Tibial artery (tissue), 4 donors: ENCODE results near the gene SH3D21.

Experiments used
- DNase-seq, 2 donors: peaks; one replicate each; pipeline ENCODE4 v3.0.0-alpha.2; 2019
- H3K27ac ChIP-seq, 2 donors: fragments of 200-600 bp; sonication (generic) in 1 of 2; 1 replicate in 1 of 2; 2 replicates in 1 of 2; pipeline ENCODE4 v1.5.1; 2018 to 2019; ENCODE audit warnings: mild to moderate bottlenecking in 1 of 2
- H3K27me3 ChIP-seq, 2 donors: fragments of 200-600 bp; sonication (generic) in 1 of 2; one replicate each; pipeline versions ENCODE4 v1.5.1 to v1.6.0; 2016 to 2019
- H3K36me3 ChIP-seq, 3 donors: fragments of 200-600 bp; sonication (generic) in 2 of 3; one replicate each; pipeline ENCODE4 v1.5.1; 2016 to 2019; ENCODE audit warnings: mild to moderate bottlenecking in 2 of 3
- H3K4me1 ChIP-seq, 4 donors: fragments of 200-600 bp; sonication (generic) in 2 of 4; 1 replicate in 3 of 4; 2 replicates in 1 of 4; pipeline ENCODE4 v1.5.1; 2016 to 2019
- H3K4me3 ChIP-seq, 2 donors: fragments of 200-600 bp; sonication (generic) in 1 of 2; 1 replicate in 1 of 2; 2 replicates in 1 of 2; pipeline ENCODE4 v1.5.1; 2018 to 2019; ENCODE audit warnings: mild to moderate bottlenecking in 2 of 2
- H3K9me3 ChIP-seq, 3 donors: fragments of 200-600 bp; sonication (generic) in 1 of 3; one replicate each; pipeline ENCODE4 v1.5.1; 2016 to 2019
- CTCF ChIP-seq, 2 experiments: fragments of 200-600 bp in 1 of 2; fragments of 450-650 bp in 1 of 2; IDR thresholded peaks; one replicate each; pipeline ENCODE4 v1.5.1; 2017 to 2019; ENCODE audit warnings: antibody characterized with exemption in 2 of 2, mild to moderate bottlenecking in 1 of 2, moderate library complexity in 1 of 2
- intact Hi-C: fragments of 100-400 bp; cut with DNase I; formaldehyde crosslinking; loops from one replicate; pipeline ENCODE4 v1.15.0; 2023; ENCODE audit warnings: low total_unique reads

The SH3D21 gene

DNA sequence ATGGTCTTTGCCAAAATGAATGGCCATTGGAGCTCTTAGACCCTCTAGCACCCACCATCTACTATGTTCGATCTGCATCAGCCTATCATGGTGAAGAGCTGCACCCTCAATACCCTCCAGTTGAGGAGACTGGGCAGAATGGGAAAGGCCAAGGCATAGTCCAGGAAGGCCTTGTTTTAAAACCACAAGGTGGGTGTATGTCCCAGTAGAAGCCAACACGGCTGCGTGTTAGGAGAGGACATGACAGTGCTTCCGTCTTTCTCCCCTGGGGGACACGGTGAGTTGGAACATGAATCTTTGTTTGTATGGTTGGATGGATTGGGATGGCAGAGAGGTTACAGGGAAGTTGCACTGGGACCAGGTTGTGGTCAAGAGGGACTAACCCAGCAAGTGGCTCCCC is 18.6 kb upstream of the SH3D21 start:
- Histone ChIP-seq H3K4me3 (no peak overlapping the region), H3K9me3 (no peaks in the 10 kb centered on the region), H3K36me3 (peaks cover 56 to 89% (median 75%) of the 10 kb centered on the region in 3 donors), H3K27ac (no peak overlapping the region), H3K27me3 (no peaks in the 10 kb centered on the region), H3K4me1 (peaks cover 0 to 15% (median 8%) of the 10 kb centered on the region in 4 donors)
- intact Hi-C loops, result loop anchor here (5.0 to 10.0 kb wide), 5 partner anchors 63 to 725 kb away; partner anchors contain the start of genes MAP7D1 and THRAP3
- no peak for TF ChIP-seq CTCF (IDR thresholded peaks at IDR 0.05)
- DNase-seq, result no peak

DNA sequence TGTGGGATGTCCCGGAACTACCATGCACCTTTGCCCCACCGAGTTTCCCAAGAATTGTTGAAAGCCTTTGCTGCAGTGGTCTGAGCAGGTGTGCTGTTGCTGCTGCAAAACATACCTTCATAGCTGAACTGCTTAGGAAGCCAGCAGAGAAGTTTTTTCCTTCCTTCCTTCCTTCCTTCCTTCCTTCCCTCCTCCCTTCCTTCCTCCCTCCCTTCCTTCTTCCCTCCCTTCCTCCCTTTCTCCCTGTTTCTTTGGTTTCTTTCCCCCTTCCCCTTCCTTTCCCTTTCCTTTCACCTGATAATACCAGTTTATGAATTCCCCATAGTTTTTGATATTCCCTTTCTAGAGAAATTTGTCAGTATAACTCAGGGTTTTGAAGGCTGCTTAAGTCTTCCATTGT is 10.8 kb upstream of the SH3D21 start:
- no peak for TF ChIP-seq CTCF (IDR thresholded peaks at IDR 0.05)
- intact Hi-C loops, result no loop called here
- Histone ChIP-seq H3K27me3 (no peaks in the 10 kb centered on the region), H3K36me3 (peaks cover 66 to 95% (median 78%) of the 10 kb centered on the region in 3 donors), H3K9me3 (no peaks in the 10 kb centered on the region), H3K4me3 (no peak overlapping the region), H3K27ac (no peak overlapping the region), H3K4me1 (peaks cover 0 to 19% (median 0%) of the 10 kb centered on the region in 4 donors)
- no peak for DNase-seq

- Histone ChIP-seq H3K9me3 (no peaks in the 10 kb centered on the region), H3K36me3 (peaks cover 67 to 95% (median 78%) of the 10 kb centered on the region in 3 donors), H3K4me3 (no peak overlapping the region), H3K27me3 (no peaks in the 10 kb centered on the region), H3K4me1 (peaks cover 0 to 19% (median 0%) of the 10 kb centered on the region in 4 donors), H3K27ac (no peak overlapping the region)
- DNase-seq, result no peak
- intact Hi-C loops, result no loop called here
- no peak for TF ChIP-seq CTCF (IDR thresholded peaks at IDR 0.05)
These were observed 9.1 kb upstream of the SH3D21 start for GRCh38 chr1:36297062-36297461.

DNA sequence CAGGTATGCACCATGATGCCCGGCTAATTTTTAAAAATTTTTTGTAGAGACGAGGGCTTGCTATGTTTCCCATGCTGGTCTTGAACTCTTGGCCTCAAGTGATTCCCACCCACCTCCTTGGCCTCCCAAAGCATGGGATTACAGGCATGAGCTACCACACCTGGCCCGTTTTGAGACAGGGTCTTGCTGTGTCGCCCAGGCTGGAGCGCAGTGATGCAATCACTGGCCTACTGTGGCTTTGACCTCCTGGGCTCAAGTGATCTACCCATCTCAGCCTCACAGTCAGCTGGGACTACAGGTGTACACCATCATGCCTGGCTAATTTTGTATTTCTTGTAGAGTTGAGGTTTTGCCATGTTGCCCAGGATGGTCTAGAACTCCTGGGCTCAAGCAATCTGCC is 7.5 kb upstream of the SH3D21 start:
- H3K27ac ChIP-seq, result no peak overlapping the region

GRCh38 chr1:36300526-36300925 is 5.6 kb upstream of the SH3D21 start:
- H3K36me3 ChIP-seq, result peaks cover 48 to 87% (median 74%) of the 10 kb centered on the region in 3 donors

More for the DNA sequence above, 7.5 kb upstream of the SH3D21 start:
- H3K36me3 ChIP-seq, result peaks cover 60 to 97% (median 78%) of the 10 kb centered on the region in 3 donors
- no peak overlapping the region for H3K4me3 ChIP-seq
- no peak for TF ChIP-seq CTCF (IDR thresholded peaks at IDR 0.05)
- no peaks in the 10 kb centered on the region for H3K27me3 ChIP-seq
- DNase-seq, result no peak
- intact Hi-C loops, result no loop called here
- H3K9me3 ChIP-seq, result no peaks in the 10 kb centered on the region
- H3K4me1 ChIP-seq, result peaks cover 0 to 19% (median 0%) of the 10 kb centered on the region in 4 donors

More at GRCh38 chr1:36300526-36300925, 5.6 kb upstream of the SH3D21 start:
- no peaks in the 10 kb centered on the region for H3K27me3 ChIP-seq
- H3K9me3 ChIP-seq, result no peaks in the 10 kb centered on the region
- H3K27ac ChIP-seq, result peak overlapping the region in 1 of 2 donors; percentile 2
- TF ChIP-seq CTCF (IDR thresholded peaks at IDR 0.05), result no peak
- peaks cover 0 to 15% (median 1%) of the 10 kb centered on the region in 4 donors for H3K4me1 ChIP-seq
- intact Hi-C loops, result no loop called here
- no peak for DNase-seq
- H3K4me3 ChIP-seq, result no peak overlapping the region
